HG02884 (cell line): Measurements from ENCODE around the gene PANK3.

Experiments used
- ATAC-seq: cut with Tn5 transposase; IDR thresholded peaks from one replicate; pipeline ENCODE4 v1.9.1; 2021; ENCODE audit warnings: mild to moderate bottlenecking, moderate library complexity; ENCODE audit not compliant: unreplicated experiment

PANK3 gene

DNA sequence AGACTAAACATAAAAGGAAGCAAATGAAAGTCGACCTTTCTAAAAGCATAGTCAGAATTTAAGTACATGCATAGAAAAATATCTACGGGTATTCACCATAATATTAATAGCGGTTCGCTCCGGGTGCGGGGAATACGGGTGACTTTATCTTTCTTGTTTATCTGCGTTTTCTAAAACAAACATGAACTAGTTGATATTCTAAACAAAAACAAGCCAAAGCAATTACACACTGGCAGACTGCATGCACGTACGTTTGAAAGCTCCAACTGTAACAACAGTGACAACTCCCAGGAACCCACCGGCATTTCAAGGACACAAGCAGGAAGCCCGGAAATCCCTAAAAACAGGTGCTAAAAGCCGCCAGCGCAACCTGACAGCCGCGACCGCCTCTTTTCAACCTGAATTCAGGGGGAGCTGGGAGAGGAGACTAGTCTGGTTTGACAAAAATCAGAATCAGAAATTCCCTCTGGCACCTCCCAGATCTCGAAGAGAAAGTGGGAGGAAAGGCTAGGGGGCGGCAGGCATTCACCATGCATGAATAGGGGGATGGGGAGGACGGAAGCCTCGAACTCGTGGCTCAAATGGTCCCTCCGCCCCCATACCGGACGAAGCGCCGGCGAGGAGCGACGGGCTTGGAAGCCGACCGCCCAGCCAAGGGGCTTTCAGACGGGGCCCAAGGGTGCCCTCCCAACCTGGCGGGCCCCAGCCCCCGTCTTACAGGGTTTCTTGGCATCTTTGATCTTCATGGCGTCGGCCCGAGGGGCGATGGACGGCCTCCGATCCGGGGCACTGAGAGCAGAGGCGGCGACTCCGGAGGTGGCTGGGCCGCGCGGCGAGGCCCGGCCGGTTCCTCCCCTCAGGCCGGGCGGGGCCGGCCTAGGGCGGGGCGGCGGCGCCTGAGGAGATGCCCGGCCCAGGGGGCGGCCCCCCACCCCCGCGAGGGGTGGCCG is at the start of gene PANK3:
Gene PANK3 (minus strand): TSS at position 831 of the 950 bp plus-strand sequence. CDS start 85 bp downstream, at position 746.
- peak; percentile 48 for ATAC-seq

DNA sequence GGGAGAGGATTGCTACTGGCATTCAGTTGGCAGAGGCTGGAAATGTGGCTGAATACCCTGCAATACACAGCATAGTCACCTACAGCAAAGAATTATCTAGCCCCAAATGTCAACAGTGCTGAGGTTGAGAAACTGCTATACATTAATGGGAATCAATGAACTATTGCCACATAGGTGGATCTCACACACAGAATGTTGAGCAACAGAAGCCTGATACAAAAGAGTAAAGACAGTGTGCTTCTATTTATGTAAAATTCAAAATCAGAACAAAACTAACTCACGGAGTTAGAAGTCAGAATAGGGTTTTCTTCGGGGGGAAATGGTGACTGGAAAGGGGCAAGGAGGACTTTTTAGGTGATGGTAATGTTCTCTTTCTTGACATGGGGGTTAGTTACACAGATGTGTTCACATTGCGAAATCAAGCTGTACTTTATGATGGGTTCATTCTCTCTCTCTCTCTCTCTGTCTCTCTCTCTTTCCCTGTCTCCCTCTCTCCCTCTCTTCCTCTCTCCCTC is 45.7 kb upstream of the PANK3 start:
- no peak for ATAC-seq

DNA sequence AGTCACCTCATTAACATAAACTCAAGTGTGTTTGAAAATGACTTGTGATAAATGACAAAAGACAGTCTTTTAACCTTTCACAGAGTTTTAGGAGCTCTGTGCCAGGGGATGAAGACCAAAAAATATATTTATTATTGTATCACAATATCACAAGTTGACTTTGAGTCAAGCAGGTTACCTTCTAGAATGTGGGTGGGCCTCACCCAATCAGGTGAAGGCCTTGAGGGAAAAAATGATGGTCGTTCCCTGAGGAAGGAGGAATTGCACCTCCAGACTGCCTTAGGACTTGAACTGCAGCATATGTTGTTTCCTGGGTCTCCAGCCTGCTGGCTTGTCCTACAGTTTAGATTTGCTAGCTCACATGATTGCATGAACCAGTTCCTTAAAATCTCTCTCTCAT is 41.6 kb upstream of the PANK3 start:
- no peak for ATAC-seq

DNA sequence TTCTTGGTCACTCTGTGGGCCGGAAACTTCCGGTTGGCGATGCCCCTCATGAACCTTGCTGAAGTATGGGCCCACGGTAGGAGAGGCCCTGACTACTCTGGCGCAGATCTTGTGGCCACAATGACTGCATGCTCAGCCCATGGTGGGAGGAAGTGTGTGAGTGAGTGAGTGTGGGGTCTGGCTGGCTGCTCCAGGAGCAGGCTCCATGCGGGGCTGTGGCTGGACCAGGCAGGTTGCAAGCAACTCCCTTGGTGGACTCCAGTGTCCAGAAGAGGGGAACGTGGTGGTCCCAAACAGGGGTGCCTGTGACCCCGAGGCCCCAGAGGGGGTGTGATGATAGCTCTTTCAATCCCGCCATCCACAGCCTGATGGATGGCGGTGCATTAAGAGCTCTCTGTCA is 35.5 kb upstream of the PANK3 start:
- no peak for ATAC-seq

DNA sequence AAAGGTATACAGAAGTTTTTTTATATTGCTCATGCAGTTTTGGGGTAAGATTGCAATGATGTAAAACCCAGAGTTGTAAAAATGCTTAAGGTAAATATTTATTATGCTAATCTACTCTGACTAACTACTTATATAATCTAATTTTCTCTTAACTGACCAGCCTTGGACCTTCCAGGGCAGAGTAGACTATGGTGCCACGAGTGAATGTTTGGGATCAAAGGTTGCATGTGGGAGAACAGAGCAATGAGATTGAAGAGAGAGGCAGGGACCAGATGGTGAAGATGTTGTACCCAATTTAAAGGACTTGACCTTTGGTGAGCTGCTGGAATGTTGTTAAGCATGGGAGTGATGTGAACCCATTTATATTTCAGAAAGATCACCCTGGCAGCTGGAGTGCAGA is 34.8 kb upstream of the PANK3 start:
- ATAC-seq = no peak

DNA sequence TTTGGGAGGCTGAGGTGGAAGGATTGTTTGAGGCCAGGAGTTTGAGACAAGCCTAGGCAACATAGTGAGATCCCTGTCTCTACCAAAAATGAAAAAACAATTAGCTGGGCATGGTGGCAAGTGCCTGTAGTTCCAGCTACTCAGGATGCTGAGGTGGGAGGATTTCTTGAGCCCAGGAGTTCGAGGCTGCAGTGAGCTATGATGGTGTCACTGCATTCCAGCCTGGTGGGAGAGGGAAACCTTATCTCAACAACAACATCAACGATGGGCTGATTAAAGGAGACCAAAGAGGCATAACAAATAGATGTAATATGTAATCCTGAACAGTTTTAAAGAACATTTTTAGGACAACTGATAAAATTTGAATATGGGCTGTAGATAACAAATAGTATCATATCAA is 34.2 kb upstream of the PANK3 start:
- no peak for ATAC-seq

DNA sequence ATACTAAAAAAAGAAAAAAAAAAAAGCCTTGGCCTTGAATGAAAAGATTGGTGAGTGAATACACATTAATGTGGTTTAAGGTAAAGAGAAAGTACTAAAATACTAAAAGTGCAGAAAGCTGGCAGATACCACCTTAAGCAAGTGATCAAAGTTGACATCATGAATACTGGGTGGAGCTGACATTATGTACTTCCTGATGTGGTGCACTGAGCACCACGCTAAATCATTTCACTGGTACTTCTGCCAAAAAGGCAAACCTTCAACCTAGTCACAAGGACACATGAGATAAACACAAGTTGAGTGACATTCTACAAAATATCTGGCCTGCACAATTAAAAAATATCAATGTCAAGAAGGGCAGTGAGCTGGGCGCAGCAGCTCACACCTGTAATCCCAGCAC is 33.8 kb upstream of the PANK3 start:
- no peak for ATAC-seq

DNA sequence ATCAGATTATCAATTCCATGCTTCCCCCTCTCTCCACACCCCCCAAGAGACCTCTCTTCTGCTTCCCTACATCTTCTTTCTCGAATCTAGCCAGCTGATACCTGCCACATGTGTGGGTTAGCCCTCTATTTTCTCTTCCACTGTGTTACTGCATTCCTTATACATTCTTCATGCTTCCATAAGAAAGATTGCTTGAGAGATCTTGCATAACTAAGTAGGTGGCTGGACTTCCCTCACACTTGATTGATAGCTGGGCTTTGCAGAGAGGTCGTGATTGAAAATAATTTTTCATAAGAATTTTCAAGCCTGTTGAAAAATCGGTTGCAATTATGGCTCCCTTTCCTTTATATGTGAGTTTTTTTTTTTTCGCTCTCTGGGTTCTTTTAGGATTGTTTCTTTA is 33.0 kb upstream of the PANK3 start:
- no peak for ATAC-seq

DNA sequence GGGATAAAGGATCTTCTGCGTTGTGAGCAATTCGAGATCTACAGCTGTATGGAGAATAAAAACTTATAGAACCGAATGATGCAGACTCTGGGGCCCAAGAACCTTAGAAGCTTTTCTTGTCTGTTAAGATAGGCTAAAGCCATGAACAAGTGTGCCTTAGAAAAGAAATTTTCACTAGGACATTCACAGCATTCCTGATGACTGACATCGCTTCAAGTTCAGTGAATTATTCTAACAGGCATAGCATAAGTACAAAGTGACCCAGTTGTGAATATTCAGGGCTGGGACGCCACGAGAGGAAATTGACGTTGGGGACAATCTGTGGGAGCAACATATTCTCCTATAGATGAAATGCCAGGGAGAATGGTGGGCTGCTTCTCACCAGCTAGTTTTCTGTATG is 32.0 kb upstream of the PANK3 start:
- ATAC-seq = no peak

DNA sequence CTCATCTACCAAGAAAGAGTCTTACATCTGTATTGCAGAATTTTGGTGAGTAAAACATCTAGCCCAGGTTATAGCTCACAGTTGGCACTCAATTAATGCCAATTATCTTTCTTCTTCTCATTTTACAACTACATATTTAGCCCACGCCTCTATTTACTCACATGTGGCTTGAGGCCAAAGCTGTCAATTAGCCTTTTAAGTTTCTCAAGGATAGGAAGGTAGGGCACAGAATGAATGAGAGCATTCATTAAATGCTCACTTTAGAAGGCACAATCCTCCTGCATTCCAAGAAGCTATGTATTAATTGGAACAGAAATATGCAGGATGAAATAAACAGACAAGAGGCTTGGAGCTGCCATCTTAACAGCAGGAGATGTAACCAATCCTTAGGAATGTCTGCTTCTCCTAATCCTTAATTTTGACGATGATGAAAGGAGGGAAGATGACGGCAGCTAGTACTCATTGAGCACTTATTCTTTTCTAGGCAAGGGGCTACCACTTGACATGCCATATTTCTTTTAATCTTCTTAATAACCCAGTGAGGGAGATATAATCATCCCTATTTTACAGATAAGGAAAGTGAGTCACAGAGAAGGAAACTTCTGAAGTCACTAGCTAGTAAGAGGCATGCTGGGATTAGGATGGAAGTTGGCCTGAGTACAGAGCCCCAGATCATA is 30.8 kb upstream of the PANK3 start:
- ATAC-seq = no peak

DNA sequence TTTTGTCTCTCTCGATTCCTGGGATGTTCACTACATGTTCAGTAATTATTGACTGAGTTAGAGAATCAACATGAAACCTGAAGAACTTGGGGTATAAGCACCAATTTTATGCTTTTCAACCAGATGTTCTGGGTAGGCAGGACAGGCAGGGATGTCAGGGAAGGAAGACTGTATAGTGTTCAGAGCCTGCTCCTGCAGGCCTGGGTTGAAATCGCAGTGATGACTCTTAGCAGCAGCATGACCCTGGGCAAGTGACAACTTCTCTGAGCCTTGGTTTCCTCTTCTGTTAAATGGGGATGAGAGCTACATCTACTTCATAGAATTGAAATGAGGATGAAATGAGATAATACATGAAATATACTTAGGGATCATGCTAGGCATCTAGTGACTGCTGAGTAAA is 29.7 kb upstream of the PANK3 start:
- no peak for ATAC-seq

DNA sequence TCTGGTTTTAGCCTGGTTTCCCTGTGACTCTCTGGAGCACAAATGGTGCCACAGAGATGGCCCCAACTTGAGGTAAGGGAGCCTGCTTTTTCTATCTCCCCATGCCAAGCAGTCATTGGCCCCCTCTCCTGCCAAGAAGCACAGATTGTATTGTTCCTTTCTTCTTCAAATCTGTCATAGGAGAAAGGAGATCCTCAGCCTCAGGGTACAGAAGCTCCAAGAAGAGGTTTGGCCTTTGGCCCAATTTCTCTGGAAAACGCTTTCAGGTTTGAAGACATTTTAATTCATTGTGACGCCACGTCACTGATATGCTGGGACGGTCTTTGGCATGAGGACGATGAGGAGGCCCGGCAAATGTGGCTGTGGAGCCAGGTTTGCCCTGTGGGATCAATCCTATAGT is 29.2 kb upstream of the PANK3 start:
- no peak for ATAC-seq

DNA sequence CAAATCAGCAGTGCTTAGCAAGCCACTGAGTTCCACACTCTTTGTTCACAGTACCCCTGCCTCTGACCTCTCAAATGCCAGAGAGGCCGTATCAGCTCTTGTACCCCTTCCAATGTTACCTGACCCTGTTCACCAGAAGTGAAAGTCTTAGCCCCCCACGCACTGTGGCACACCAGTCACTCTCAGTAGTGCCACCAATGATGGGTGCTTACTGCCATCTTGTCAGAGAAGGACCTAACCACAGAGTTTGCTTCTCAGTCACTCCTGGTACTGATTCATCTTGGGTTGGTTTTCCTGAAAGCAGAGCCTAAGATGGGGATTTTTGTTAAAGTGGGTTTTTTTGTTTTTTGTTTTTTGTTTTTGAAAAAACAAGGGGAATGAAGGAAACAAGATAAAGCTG is 28.8 kb upstream of the PANK3 start:
- ATAC-seq = peak; percentile 73

DNA sequence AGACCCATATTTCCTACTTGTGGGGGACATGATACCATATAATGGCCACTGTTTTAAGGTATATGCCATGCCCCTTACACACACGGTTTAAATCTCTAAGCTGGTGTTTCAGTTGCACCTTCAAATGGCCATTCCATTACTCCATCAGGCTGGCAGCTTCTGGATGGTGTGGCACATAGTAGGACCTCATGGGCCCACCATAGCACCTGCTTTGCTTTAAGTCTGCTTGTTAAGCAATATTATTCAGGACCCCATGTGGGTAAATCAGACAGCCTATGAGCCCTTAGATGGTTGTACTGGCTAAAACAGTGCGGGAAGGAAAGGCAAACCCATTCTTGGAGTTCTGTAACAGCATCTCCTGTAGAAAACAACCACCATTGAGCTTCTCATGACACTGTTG is 27.4 kb upstream of the PANK3 start:
- ATAC-seq = no peak

DNA sequence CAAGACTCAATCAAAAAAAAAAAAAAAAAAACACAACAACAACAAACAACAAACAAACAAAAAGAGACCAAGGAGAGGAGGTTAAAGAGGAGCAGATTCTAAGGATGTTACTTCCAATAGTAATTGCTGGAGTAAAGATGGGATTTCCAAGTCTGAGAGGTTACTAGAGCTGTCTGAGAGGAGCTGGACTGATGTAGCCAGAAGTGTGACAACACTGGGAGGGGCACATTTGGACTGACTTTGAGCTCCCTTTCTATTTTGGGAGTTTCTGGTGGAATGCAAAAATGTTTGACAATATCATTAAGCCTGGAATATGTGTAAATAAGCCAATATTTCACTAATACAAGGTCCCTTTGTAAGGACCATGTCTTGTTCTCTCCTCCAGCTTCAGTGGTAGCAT is 25.3 kb upstream of the PANK3 start:
- no peak for ATAC-seq

DNA sequence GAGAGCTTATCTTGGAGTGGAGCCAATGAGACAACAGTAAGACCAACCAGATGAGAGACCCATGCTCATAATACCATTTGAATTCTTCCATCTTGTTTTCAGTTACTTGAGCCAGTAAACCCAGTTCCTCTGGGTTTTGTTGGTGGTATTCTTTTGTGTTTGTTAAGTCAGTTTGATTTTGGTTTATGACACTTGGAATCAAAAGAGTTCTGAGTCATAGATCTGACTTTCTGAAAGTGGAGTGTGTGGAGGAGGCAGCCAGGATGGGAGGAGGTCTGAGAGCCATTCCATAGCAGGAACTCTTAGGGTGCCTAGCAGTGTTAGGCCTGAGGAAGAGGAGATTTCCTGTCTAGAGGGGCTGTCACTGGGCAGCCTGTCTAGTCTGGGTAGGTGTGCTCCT is 24.6 kb upstream of the PANK3 start:
- no peak for ATAC-seq

DNA sequence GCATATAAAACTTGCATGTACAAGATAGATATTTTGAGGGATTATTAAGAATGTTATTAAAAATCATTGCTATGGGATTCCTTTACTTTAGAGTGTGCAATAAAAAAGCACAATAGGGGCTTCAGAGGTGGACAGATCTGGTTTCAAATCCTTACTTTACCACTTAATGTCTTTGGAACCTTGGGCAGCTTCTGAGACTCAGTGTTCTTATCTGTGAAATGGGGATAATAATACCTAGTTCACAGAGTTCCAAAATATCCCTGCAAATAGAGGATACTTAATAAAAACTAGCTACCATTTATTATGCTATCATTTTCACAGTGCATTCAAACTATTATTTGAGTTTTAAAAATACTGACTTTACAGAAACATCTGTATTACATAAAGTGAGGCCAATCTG is 23.3 kb upstream of the PANK3 start:
- no peak for ATAC-seq

DNA sequence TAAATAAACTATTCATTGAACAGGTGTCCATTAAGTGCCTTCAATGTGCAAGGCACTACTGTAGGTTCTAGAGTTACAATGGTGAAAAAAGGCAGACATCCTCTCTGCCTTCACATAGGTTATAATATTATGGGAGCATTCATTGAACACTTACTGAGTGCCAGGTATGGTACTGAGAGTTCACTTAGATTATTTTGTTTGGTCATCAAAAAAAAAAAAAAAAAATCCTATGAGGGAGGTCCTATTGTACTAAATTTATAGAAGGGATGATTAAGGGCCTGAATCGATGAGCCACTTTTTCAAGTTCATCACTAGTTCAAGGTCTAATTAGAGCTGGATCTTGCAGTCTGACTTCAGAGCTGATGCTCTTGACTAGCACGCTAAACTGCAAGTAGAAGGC is 22.8 kb upstream of the PANK3 start:
- ATAC-seq = no peak

DNA sequence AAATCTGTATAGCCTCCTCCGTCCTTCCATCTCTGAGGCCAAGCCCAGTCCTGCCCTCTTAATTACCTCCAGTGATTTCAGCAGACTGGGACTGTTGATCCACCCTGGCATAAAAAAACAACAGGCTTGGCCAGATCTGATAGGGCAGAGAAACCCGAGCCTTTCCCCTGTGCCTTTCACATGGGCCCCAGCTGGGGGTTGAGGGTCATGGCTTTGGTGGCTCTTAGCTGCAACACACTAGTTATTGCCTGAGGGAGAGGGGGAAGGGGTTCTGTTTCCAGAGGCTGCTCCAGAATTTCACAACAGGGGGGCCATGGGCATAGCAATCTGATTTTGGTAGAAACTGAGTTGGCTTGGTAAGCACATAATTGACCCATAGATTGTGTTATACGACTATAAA is 21.2 kb upstream of the PANK3 start:
- ATAC-seq = no peak

DNA sequence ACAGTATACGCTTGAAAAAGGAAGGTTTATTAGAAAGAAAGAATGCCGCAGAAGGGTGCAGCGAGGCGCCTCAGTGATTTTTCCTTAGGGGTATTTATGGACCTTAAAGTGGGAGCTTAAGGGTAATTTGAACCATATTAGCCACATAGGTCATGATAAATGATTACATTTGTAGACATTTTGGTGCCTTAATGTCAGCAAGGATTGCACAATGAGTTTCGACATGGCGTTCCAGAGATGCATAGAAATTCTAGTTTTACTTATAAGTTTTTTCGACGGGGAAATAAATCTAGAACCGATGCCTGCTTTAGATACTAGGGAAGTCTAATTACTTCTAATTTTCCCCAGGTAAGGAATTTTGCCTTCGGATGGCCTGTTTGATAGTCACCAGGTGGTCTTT is 20.7 kb upstream of the PANK3 start:
- no peak for ATAC-seq

DNA sequence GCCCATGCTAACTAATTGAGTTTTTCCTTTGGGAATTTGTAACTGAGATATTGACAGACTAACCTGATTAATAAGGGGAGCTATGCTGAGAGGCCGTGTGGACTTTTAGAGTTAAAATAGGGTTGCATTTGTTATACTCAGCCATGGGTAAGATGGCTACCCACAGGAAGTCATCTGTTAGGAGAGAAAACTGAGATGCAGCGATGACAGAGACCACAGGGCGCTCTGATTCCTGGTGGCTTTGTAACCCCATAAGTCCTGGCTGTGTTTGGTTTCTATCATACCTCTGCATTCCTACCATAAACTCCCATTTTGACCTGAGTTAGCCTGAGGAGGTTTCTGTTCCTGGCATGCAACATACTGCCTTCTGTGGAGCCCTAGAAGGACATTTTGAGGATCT is 19.5 kb upstream of the PANK3 start:
- ATAC-seq = no peak

DNA sequence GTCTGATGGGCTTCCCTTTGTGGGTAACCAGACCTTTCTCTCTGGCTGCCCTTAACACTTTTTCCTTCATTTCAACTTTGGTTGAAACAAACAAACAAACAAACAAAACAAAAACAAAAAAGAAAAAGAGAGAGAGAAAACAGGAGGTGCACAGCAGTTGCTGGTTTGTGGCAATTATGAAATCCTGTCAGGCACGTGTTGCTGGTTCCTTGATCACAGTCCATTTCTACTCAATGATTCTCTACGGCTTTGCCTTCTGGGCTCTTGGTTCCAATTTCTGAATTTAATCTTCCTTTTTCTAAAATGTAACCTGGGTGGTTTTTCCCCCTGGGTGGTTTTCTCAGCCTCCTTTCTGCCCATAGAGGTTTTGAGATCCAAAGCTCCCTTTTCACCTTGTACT is 17.8 kb upstream of the PANK3 start:
- ATAC-seq = no peak
